ENCODE results near the gene PCDHAC1. TPM values are rescaled to one million over a fixed set of nuclear protein-coding genes. Genes with fewer than 3 reads are reported as not detected.
"Not testable (repeated sequence)": the region's sequence is repeated elsewhere in the genome, so short reads cannot be mapped to it uniquely, and the experiment has no call there.

The PCDHAC1 gene, protein sequence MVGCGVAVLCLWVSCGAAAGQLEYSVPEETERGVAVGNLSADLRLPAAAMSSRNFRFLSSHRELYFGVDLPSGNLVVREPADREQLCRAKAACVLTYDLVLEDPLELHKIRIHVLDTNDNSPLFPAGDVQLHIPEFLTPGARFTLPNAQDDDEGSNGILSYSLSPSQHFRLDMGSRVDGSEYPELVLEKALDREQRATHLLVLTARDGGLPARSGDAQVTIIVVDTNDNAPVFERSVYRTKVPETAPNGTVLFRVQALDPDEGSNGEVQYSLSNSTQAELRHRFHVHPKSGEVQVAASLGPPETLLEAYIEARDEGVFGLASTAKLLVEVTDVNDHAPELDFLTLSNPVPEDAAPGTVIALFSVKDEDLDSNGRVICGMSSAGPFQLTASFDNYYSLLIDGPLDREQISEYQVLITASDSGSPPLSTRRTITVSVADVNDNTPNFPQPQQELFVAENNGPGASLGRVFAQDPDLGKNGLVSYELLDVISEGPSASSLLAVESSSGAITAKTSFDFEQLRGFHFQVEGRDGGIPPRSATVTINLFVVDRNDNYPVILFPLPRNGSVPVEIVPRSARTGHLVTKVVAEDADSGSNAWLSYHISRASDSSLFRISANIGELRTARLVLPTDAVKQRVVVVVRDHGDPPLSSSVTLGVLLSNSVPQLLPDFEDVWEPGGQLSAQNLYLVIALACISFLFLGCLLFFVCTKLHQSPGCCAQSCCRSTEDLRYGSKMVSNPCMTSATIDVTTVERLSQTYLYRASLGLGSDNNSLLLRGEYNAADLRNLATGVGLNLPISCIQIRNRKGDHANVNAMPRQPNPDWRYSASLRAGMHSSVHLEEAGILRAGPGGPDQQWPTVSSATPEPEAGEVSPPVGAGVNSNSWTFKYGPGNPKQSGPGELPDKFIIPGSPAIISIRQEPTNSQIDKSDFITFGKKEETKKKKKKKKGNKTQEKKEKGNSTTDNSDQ
- 3.3 TPM in 2 replicates for total RNA-seq
- long read RNA-seq = 0 reads

DNA sequence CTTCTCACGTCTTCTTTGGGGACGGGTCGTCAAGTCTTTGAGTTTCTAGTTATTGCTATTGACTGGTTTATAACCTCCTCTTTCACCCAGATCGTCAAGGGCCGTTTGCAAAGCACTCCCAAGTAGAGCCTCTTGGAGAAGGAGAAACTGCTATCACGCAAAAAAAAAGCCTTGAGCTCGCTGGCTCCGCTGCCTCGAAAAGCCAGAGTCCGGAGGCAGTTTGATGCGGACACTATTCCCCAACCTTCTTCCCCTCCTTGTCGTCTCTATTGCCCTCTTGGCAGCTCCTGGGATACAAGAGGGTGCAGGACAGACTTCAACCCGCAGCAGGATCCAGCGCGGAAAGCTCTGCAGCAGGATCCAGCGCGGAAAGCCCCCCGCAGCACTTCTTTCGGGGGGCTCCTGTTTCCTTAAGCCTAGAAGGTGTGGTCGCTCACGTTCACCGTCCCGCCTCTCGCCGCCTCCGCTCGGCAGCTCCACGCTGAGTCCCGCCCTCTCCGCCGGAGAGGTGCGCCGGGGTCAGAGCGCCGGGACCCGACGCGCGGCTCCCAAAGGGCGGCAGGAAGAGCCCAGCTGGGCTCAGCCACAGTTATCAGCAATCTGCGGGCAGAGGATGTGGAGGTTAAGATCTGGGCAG lies at the start of gene PCDHAC1:
Gene PCDHAC1, plus strand, starts transcription at position 494 of the 637 bp plus-strand sequence. CDS start 594 bp downstream, outside the sequence.
- Mint-ChIP-seq H3K36me3 (ENCODE audit: unreplicated experiment) (no peaks in the 10 kb centered on the region), H3K27ac (ENCODE audit: unreplicated experiment) (peak within 1 kb of the TSS; percentile 74), H3K27me3 (ENCODE audit: unreplicated experiment) (peaks cover 3% of the 10 kb centered on the region), H3K9me3 (ENCODE audit: unreplicated experiment) (no peaks in the 10 kb centered on the region), H3K4me1 (ENCODE audit: unreplicated experiment) (peaks cover 9% of the 10 kb centered on the region), H3K4me3 (ENCODE audit: unreplicated experiment) (peak within 1 kb of the TSS; percentile 82)
- TF ChIP-seq CTCF (IDR thresholded peaks at IDR 0.05) = no peak
- no peak for DNase-seq (ENCODE audit: extremely low spot score, unreplicated experiment)

DNA sequence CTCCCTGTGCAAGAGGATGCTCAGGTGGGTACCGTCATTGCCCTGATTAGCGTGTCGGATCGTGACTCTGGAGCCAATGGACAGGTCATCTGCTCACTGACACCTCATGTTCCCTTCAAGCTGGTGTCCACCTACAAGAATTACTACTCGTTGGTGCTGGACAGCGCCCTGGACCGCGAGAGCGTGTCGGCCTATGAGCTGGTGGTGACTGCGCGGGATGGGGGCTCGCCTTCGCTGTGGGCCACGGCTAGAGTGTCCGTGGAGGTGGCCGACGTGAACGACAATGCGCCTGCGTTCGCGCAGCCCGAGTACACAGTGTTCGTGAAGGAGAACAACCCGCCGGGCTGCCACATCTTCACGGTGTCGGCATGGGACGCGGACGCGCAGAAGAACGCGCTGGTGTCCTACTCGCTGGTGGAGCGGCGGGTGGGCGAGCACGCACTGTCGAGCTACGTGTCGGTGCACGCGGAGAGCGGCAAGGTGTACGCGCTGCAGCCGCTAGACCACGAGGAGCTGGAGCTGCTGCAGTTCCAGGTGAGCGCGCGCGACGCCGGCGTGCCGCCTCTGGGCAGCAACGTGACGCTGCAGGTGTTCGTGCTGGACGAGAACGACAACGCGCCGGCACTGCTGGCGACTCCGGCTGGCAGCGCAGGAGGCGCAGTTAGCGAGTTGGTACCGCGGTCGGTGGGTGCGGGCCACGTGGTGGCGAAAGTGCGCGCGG lies 49.4 kb upstream of the PCDHAC1 start:
- not testable (repeated sequence) for DNase-seq (ENCODE audit: extremely low spot score, unreplicated experiment); H3K27me3 Mint-ChIP-seq (ENCODE audit: unreplicated experiment); H3K4me3 Mint-ChIP-seq (ENCODE audit: unreplicated experiment); H3K27ac Mint-ChIP-seq (ENCODE audit: unreplicated experiment); H3K4me1 Mint-ChIP-seq (ENCODE audit: unreplicated experiment)
- Mint-ChIP-seq H3K36me3 (ENCODE audit: unreplicated experiment) (peaks cover 22% of the 10 kb centered on the region), H3K9me3 (ENCODE audit: unreplicated experiment) (peaks cover 17% of the 10 kb centered on the region)

GRCh38 chr5:140877262-140877581 lies 48.9 kb upstream of the PCDHAC1 start:
- no peak for TF ChIP-seq CTCF (IDR thresholded peaks at IDR 0.05)
- Mint-ChIP-seq H3K4me1 (ENCODE audit: unreplicated experiment) (peaks cover 10% of the 10 kb centered on the region), H3K9me3 (ENCODE audit: unreplicated experiment) (peaks cover 19% of the 10 kb centered on the region), H3K27ac (ENCODE audit: unreplicated experiment) (no peak overlapping the region), H3K36me3 (ENCODE audit: unreplicated experiment) (peaks cover 28% of the 10 kb centered on the region), H3K4me3 (ENCODE audit: unreplicated experiment) (no peak overlapping the region), H3K27me3 (ENCODE audit: unreplicated experiment) (no peaks in the 10 kb centered on the region)
- DNase-seq (ENCODE audit: extremely low spot score, unreplicated experiment) = no peak

DNA sequence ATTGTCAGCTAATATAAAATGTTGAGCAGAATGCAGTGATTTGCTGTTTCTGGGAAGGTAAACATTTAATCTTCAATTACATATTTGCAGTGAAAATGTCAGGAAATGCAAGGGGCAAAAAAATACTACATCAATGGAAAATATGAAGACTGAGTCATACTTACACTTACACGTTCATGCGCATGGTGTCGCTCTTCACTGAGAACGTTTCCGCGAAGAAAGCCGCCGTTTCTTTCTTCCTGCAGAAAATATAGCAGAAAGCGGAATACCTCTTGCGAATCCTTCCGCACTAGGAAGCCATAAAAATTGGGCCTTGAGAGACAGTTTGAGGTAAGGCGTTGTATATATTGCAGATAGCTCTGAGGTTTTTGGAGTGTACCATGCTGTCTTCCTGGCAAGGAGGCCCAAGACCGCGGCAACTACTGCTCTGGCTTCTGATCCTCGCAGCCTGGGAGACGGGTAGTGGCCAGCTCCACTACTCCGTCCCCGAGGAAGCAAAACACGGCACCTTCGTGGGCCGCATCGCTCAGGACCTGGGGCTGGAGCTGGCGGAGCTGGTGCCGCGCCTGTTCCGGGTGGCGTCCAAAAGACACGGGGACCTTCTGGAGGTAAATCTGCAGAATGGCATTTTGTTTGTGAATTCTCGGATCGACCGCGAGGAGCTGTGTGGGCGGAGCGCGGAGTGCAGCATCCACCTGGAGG lies 44.1 kb upstream of the PCDHAC1 start, which contains the start of gene PCDHA13:
Gene PCDHA13, plus strand, starts transcription at position 236 of the 702 bp plus-strand sequence. Its CDS starts 145 bp downstream, at position 381.
- no peaks in the 10 kb centered on the region for H3K4me1 Mint-ChIP-seq (ENCODE audit: unreplicated experiment)
- TF ChIP-seq CTCF (IDR thresholded peaks at IDR 0.05) = no peak
- H3K36me3 Mint-ChIP-seq (ENCODE audit: unreplicated experiment) = peaks cover 26% of the 10 kb centered on the region
- H3K4me3 Mint-ChIP-seq (ENCODE audit: unreplicated experiment) = no peak within 1 kb of the TSS
- no peaks in the 10 kb centered on the region for H3K27me3 Mint-ChIP-seq (ENCODE audit: unreplicated experiment)
- H3K9me3 Mint-ChIP-seq (ENCODE audit: unreplicated experiment) = peaks cover 19% of the 10 kb centered on the region
- DNase-seq (ENCODE audit: extremely low spot score, unreplicated experiment) = no peak
- H3K27ac Mint-ChIP-seq (ENCODE audit: unreplicated experiment) = no peak within 1 kb of the TSS

All from osteocyte (in vitro differentiated cells).